NCI-H1436 (cell line): ENCODE measurements around the gene CCND1.
"Not testable (repeated sequence)": the region's sequence is repeated elsewhere in the genome, so short reads cannot be mapped to it uniquely, and the experiment has no call there.

Experiments
- DNase-seq: peaks from one replicate; lab custom pipeline; 2025; lab: John Stamatoyannopoulos, UW

CCND1 gene

DNA sequence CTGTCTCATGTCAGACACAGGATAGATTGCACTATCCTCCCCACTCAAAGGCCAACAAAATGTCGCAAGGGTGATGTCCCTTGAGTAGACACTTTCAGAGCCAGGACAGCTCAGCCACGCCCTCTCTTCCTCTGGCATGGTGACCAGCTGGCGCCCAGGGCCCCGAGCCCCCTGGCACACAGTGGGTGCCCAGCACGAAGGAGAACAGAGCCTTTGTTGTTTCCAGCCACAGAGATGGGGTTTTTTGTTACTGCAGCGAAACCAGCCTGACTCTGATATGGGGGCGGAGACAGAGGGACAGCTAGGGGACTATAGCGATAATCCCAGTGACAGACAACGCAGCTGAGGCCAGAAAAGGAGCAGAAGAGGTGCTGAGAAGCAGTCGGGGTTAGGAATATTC, 23.3 kb upstream of the CCND1 start:
- no peak for DNase-seq

GRCh38 chr11:69618237-69618636, 22.7 kb upstream of the CCND1 start:
- DNase-seq: no peak

GRCh38 chr11:69620683-69621290, 20.2 kb upstream of the CCND1 start:
- DNase-seq: no peak

- not testable (repeated sequence) for DNase-seq
These were observed 18.8 kb upstream of the CCND1 start for GRCh38 chr11:69622097-69622681.

DNA sequence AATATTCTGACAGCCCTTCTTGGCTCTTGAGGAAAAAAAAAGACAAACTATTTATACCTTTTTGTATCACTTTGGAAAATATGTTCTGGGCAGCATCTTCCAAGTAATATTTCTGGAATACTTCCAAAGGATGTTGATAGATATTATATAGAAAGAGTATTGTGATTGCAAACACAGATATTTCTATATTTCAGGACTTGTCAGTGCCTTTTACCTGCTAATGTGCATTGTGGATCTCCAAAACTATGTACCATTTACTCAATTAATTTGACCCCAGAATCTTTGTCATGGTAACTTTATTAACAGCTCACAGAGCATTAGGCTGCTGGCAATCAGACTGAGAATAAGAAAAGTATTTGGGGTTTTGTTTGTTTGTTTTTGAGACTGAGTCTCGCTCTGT, 16.7 kb upstream of the CCND1 start:
- no peak for DNase-seq

GRCh38 chr11:69625476-69625875, 15.5 kb upstream of the CCND1 start:
- DNase-seq: no peak

- DNase-seq: no peak
These were observed 13.4 kb upstream of the CCND1 start for GRCh38 chr11:69627551-69627950.

- no peak for DNase-seq
These were observed 10.9 kb upstream of the CCND1 start for GRCh38 chr11:69630017-69630416.

DNA sequence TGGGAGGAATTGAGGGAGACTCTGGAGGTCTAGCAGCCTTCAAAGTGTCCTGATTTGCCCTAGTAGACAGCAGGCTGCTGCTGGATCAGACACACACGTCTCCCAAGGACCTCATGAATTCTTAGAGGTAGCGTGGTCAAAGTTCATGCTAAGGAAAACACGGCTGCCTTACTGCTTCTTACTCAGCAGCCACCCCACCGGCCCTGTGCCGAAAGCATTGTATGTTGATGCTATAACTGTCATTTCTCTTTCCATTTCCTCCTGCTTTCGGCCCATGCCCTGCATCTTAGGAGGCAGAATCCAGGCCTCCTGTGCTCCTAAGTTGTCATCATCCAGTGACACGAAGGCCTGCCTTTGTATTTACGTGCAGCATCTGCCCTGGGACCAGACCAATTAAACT, 10.5 kb upstream of the CCND1 start:
- DNase-seq: no peak

GRCh38 chr11:69632900-69633299, 8.1 kb upstream of the CCND1 start:
- no peak for DNase-seq

DNA sequence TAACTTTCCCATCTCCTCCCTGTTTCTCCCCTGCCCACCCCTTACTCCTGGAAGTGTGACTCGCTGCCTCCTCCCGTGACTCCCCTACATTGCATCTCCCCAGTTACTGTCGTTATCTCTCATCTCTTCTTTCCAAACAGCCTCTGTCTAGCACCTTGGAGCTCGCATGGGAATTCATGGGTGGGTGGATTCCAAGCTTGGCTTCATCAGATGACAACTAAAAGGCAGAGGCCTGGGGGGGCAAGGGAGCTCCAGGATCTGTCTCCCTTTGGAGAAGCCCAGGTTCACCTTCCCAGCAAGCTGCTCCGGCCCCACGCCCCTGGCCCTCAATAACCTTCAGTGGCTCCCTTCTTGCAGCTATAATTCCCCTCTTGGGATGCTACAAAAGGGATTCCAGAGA, 6.9 kb upstream of the CCND1 start:
- no peak for DNase-seq

GRCh38 chr11:69634590-69634989, 6.4 kb upstream of the CCND1 start:
- DNase-seq: no peak

DNA sequence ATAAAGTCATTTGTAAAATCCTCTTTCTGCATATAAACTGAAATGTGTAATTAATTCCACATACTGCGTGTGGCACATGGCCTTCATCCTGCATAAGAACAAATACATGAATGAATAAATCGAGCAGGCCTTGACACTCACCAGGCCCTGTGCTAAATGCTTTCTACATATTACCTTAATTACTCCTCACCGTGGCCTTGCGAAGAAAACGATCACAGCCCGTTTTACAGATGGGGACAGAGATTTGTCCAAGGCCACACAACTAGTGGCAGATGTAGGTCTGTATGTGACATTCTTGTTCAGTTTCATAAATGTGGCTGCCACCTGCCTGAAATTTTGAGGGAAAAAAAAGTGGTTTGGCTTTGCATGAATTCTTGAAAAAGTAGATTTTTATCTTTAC, 5.8 kb upstream of the CCND1 start:
- no peak for DNase-seq

DNA sequence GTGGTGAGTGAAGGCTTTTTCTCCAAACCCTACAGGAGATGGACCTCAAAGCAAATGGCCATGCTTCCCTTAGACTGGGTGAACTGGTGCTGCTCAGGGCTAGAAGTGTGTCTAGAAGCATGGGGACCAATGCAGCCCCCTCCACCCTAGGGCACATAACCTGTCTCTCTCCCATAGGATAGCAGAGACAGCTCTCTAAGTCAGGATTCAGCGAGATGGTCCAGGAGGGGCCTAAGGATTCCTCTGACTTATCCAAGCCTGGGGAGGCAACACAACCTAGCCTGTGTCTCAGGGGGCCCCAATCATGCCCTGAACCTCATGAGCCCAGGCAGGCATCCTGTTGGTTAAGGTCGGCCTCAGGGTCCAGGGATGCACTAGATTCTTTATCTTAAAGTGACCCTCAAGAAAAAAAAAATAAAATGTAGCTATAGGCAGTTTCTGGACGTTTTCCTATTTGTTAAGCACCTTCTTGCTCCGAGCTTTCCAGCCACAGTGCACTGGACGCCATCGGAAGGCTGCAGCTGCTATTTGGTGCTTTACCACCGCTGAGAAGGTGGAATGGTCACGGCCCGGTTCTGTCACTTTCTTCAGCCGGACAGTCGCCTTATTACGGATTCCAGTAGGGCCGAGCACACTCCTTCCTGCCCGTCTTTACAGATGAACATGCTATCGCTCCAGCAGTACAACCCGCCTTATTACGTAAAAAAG, 5.0 kb upstream of the CCND1 start:
- DNase-seq: no peak

DNA sequence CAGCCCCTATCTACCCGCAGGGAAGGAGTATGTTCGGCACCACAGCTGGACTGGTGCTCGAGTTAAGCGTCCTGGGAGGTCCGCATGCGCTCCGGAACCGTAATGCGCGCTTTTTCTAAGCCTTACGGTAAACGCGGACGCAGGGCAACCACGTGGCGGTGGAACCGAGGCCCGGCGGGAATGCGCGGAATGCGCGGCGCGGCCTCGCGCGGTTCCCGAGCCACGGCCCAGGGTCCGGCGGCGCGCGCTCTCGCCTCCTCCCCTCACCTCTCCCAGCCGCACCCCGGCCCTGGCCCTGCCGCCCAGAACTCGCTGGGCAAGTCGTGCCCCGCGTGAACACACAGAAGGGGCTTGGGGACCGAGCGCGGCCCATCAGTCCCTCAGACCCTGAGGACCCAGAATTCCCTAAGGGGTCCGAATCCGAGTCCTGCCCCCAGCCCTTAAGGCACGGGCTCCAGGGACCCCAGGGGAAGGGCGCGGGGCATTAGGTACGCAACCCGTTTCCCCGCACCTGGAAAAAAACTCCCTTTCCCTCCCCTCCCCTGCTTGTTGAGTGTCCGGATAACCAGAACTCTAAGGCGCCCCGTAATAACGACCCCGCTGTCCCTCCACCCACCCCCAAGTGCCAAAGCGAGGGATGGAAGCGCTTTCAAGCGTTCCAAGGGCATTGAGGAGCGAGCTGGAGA, 4.3 kb upstream of the CCND1 start:
- DNase-seq: no peak

GRCh38 chr11:69637198-69637940, 3.6 kb upstream of the CCND1 start:
- DNase-seq: no peak

GRCh38 chr11:69637941-69638871, 2.8 kb upstream of the CCND1 start:
- DNase-seq: no peak

DNA sequence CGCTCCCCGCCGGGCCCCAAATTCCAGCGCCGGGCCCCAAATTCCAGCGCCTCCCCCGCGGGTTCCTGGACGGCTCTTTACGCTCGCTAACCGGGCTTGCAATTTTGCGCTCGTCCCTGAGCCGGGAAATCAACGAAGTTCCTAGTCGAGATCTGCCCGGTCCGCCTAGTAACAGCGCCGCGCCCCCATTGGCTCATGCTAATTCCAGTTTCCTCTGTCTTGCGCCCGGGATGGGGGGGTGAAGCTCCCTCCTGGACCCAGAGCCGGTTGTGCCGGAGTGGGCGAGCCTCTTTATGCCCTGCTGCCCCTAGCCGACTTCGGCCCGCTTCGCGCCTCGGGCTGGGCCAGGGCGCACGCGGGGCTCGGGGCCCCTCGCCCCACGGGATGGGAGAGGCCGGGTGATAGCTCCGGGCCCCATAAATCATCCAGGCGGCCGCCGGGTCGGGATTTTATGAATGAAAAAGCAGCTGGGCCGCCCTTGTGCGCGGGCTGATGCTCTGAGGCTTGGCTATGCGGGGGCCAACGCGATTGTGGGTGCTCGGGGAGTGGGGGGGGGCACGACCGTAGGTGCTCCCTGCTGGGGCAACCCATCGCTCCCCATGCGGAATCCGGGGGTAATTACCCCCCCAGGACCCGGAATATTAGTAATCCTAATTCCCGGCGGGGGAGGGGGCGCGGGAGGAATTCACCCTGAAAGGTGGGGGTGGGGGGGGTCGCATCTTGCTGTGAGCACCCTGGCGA, 1.8 kb upstream of the CCND1 start:
- peak; percentile 47 for DNase-seq

GRCh38 chr11:69639831-69640230, 1.1 kb upstream of the CCND1 start:
- no peak for DNase-seq

DNA sequence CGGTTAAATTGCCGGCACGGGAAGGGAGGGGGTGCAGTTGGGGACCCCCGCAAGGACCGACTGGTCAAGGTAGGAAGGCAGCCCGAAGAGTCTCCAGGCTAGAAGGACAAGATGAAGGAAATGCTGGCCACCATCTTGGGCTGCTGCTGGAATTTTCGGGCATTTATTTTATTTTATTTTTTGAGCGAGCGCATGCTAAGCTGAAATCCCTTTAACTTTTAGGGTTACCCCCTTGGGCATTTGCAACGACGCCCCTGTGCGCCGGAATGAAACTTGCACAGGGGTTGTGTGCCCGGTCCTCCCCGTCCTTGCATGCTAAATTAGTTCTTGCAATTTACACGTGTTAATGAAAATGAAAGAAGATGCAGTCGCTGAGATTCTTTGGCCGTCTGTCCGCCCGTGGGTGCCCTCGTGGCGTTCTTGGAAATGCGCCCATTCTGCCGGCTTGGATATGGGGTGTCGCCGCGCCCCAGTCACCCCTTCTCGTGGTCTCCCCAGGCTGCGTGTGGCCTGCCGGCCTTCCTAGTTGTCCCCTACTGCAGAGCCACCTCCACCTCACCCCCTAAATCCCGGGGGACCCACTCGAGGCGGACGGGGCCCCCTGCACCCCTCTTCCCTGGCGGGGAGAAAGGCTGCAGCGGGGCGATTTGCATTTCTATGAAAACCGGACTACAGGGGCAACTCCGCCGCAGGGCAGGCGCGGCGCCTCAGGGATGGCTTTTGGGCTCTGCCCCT, 529 bp upstream of the CCND1 start:
- no peak for DNase-seq
